ENCODE measurements around the gene NBDY. TPM values are rescaled to one million over a fixed set of nuclear protein-coding genes. Genes with fewer than 3 reads are reported as not detected.

Gene NBDY
- total RNA-seq, 1 donor from 2014 or later: 30.7 TPM

GRCh38 chrX:56733459-56734046, 4.5 kb downstream of the NBDY start:
- intact Hi-C loops (cut with DNase I): no loop called here
- Histone ChIP-seq H3K27me3 (no peaks in the 10 kb centered on the region), H3K9me3 (no peaks in the 10 kb centered on the region), H3K36me3 (no peaks in the 10 kb centered on the region), H3K27ac (no peak overlapping the region), H3K4me3 (no peak overlapping the region), H3K4me1 (peaks cover under 1% of the 10 kb centered on the region)
- peak; percentile 75 for ATAC-seq
- TF ChIP-seq CTCF (IDR thresholded peaks at IDR 0.05): peak; percentile 56
- no peak for DNase-seq

GRCh38 chrX:56736219-56736618, 7.2 kb downstream of the NBDY start:
- TF ChIP-seq CTCF (IDR thresholded peaks at IDR 0.05): no peak
- intact Hi-C loops (cut with DNase I): no loop called here

GRCh38 chrX:56738670-56739069, 9.6 kb downstream of the NBDY start:
- no peak overlapping the region for H3K27ac ChIP-seq
- intact Hi-C loops (cut with DNase I): no loop called here
- H3K36me3 ChIP-seq: no peaks in the 10 kb centered on the region
- H3K4me3 ChIP-seq: no peak overlapping the region
- TF ChIP-seq CTCF (IDR thresholded peaks at IDR 0.05): no peak
- no peaks in the 10 kb centered on the region for H3K27me3 ChIP-seq
- DNase-seq (no peak), ATAC-seq (no peak)
- H3K4me1 ChIP-seq: no peaks in the 10 kb centered on the region
- H3K9me3 ChIP-seq: no peaks in the 10 kb centered on the region

More at GRCh38 chrX:56736219-56736618, 7.2 kb downstream of the NBDY start:
- H3K4me1 ChIP-seq: no peaks in the 10 kb centered on the region
- no peak overlapping the region for H3K4me3 ChIP-seq
- no peak for ATAC-seq
- no peak for DNase-seq
- H3K27ac ChIP-seq: no peak overlapping the region
- H3K36me3 ChIP-seq: no peaks in the 10 kb centered on the region
- no peaks in the 10 kb centered on the region for H3K27me3 ChIP-seq
- H3K9me3 ChIP-seq: no peaks in the 10 kb centered on the region

GRCh38 chrX:56744996-56745395, 16.0 kb downstream of the NBDY start:
- no peaks in the 10 kb centered on the region for H3K36me3 ChIP-seq
- DNase-seq (no peak), ATAC-seq (no peak)
- no peaks in the 10 kb centered on the region for H3K9me3 ChIP-seq
- no peaks in the 10 kb centered on the region for H3K4me1 ChIP-seq
- no peaks in the 10 kb centered on the region for H3K27me3 ChIP-seq
- H3K27ac ChIP-seq: no peak overlapping the region
- no peak overlapping the region for H3K4me3 ChIP-seq
- intact Hi-C loops (cut with DNase I): no loop called here
- no peak for TF ChIP-seq CTCF (IDR thresholded peaks at IDR 0.05)

GRCh38 chrX:56746996-56747395, 18.0 kb downstream of the NBDY start:
- Histone ChIP-seq H3K9me3 (no peaks in the 10 kb centered on the region), H3K4me1 (no peaks in the 10 kb centered on the region), H3K27ac (no peak overlapping the region), H3K4me3 (no peak overlapping the region), H3K36me3 (no peaks in the 10 kb centered on the region), H3K27me3 (no peaks in the 10 kb centered on the region)
- ATAC-seq (no peak), DNase-seq (no peak)
- no peak for TF ChIP-seq CTCF (IDR thresholded peaks at IDR 0.05)
- intact Hi-C loops (cut with DNase I): no loop called here

GRCh38 chrX:56751071-56751470, 22.0 kb downstream of the NBDY start:
- Histone ChIP-seq H3K27me3 (no peaks in the 10 kb centered on the region), H3K4me3 (no peak overlapping the region), H3K27ac (no peak overlapping the region), H3K9me3 (no peaks in the 10 kb centered on the region), H3K4me1 (no peaks in the 10 kb centered on the region), H3K36me3 (no peaks in the 10 kb centered on the region)
- TF ChIP-seq CTCF (IDR thresholded peaks at IDR 0.05): no peak
- intact Hi-C loops (cut with DNase I): no loop called here
- DNase-seq (no peak), ATAC-seq (no peak)

All from upper lobe of right lung (tissue), 1 donor.